Tibial nerve (tissue), 3 donors: Measurements from ENCODE around the gene QPRT.

Experiments used
- POLR2A ChIP-seq, 2 donors: fragments of 450-650 bp; IDR thresholded peaks; one replicate each; pipeline ENCODE4 v1.6.1; 2017; ENCODE audit warnings: antibody characterized with exemption in 2 of 2, mild to moderate bottlenecking in 2 of 2, moderate library complexity in 2 of 2
- TF ChIP-seq, protein P1 (sequence below), 5 experiments: fragments of 200-600 bp in 3 of 5; fragments of 450-650 bp in 2 of 5; sonication (generic) in 3 of 5; IDR thresholded peaks; one replicate each; pipeline ENCODE4 v1.5.1; 2016 to 2019; ENCODE audit warnings: antibody characterized with exemption in 5 of 5, mild to moderate bottlenecking in 3 of 5, moderate library complexity in 2 of 5

DNA sequence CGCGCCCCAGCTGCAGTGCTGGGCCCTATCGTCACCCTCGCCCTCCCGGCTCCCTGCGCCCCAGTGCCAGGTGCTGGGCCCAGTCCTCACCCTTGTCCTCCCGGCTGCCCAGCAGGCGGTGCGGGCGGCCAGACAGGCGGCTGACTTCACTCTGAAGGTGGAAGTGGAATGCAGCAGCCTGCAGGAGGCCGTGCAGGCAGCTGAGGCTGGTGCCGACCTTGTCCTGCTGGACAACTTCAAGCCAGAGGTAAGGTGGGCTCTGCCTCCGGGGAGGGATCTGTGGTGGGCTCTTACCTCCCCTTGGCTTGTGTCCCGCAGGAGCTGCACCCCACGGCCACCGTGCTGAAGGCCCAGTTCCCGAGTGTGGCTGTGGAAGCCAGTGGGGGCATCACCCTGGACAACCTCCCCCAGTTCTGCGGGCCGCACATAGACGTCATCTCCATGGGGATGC lies 17.9 kb downstream of the QPRT start:
- TF ChIP-seq, protein P1, sequence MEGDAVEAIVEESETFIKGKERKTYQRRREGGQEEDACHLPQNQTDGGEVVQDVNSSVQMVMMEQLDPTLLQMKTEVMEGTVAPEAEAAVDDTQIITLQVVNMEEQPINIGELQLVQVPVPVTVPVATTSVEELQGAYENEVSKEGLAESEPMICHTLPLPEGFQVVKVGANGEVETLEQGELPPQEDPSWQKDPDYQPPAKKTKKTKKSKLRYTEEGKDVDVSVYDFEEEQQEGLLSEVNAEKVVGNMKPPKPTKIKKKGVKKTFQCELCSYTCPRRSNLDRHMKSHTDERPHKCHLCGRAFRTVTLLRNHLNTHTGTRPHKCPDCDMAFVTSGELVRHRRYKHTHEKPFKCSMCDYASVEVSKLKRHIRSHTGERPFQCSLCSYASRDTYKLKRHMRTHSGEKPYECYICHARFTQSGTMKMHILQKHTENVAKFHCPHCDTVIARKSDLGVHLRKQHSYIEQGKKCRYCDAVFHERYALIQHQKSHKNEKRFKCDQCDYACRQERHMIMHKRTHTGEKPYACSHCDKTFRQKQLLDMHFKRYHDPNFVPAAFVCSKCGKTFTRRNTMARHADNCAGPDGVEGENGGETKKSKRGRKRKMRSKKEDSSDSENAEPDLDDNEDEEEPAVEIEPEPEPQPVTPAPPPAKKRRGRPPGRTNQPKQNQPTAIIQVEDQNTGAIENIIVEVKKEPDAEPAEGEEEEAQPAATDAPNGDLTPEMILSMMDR (IDR thresholded peaks at IDR 0.05): no peak
- TF ChIP-seq POLR2A (IDR thresholded peaks at IDR 0.05): no peak
